HG03060 (cell line): ENCODE measurements around the gene SLC25A45.
"Not testable (repeated sequence)": the region's sequence is repeated elsewhere in the genome, so short reads cannot be mapped to it uniquely, and the experiment has no call there.

Experiments
- ATAC-seq: cut with Tn5 transposase; IDR thresholded peaks from one replicate; pipeline ENCODE4 v1.9.1; 2021; ENCODE audit warnings: low read depth, moderate number of reproducible peaks; ENCODE audit not compliant: unreplicated experiment

The SLC25A45 gene

GRCh38 chr11:65370659-65371049 lies 11.8 kb downstream of the SLC25A45 start:
- no peak for ATAC-seq

- ATAC-seq, result no peak
Observed at GRCh38 chr11:65366340-65366773, 16.1 kb downstream of the SLC25A45 start.

GRCh38 chr11:65363770-65364169 lies 18.7 kb downstream of the SLC25A45 start:
- ATAC-seq, result no peak

DNA sequence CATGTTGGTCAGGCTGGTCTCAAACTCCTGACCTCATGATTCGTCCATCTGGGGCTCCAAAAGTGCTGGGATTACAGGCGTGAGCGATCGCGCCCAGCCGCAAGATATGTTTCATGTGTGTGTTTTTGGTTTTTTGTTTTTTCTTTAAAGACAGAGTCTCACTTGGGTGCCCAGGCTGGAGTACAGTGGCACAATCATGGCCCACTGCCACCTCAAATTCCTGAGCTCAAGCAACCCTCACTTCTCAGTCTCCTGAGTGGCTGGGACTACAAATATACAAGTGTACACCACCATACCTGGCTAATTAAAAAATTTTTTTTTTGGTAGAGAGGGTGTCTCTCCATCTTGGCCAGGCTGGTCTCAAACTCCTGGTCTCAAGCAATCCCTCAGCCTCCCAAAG lies 19.5 kb downstream of the SLC25A45 start:
- ATAC-seq, result no peak

DNA sequence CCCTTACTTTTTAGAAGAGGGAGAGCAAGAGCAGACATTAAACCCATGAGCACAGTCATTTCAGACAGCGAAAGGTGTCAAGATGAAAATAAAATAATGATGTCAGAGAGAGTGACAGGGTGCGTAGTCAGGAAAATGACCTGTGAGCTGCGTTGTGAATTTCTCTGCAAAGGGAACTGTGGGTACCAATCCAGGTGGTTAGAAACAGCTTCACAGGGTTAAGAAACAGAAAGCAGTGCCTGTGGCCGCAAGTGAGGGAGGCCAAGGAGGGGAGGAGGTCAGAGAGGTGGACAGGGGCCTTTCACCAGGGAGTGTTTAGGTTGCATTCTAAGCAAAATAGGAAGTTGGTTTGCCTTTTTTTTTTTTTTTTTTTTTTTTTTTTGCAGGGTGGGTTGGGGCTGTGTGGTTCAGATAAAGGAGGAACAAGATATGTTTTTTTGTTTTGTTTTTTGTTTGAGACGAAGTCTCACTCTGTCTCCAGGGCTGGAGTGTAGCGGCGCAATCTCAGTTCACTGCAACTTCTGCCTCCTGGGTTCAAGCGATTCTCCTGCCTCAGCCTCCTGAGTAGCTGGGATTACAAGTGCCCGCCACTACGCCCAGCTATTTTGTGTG lies 20.0 kb downstream of the SLC25A45 start:
- no peak for ATAC-seq

GRCh38 chr11:65357856-65358356 lies 24.5 kb downstream of the SLC25A45 start:
- no peak for ATAC-seq

DNA sequence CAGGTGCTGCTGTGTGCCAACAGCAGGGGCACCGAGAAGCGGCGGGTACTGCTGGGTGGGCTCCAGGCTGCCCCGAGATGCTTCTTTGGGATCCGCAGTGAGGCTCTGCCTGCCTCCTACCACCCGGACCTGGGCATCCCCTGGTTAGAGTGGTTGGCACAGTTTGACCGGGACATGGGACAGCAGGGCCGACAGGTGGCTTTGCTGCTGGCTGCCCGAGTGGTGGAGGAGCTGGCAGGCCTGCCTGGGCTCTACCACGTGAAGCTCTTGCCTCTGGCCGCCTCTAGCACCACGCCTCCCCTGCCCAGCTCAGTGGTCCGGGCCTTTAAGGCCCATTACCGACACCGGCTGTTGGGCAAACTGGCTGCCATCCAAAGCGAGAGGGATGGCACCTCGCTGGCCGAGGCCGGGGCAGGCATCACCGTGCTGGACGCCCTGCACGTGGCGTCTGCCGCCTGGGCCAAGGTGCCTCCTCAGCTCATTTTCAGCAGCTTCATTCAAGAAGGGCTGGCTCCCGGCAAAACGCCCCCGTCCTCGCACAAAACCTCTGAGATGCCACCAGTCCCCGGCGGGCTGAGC lies 26.0 kb downstream of the SLC25A45 start:
- no peak for ATAC-seq

DNA sequence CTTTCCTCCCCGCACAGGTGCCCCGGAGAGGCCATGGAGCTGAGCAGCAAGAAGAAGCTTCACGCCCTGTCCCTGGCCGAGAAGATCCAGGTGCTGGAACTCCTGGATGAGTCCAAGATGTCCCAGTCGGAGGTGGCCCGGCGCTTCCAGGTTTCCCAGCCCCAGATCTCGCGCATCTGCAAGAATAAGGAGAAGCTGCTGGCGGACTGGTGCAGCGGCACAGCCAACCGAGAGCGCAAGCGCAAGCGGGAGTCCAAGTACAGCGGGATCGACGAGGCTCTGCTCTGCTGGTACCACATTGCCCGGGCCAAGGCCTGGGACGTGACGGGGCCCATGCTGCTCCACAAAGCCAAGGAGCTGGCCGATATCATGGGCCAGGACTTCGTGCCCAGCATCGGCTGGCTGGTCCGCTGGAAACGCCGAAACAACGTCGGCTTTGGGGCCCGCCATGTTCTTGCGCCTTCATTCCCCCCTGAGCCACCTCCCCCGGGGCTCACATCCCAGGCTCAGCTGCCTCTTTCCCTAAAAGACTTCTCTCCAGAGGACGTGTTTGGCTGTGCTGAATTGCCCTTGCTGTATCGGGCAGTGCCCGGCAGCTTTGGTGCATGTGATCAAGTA lies 26.6 kb downstream of the SLC25A45 start:
- no peak for ATAC-seq

- no peak for ATAC-seq
Observed at GRCh38 chr11:65355013-65355775, 27.3 kb downstream of the SLC25A45 start.

- peak; percentile 61 for ATAC-seq
Observed at GRCh38 chr11:65354265-65355012, 28.0 kb downstream of the SLC25A45 start, which contains the start of gene TIGD3. TSS of gene TIGD3 (plus strand) at chr11:65354751. CDS start at chr11:65355809, 1,058 bp downstream.

GRCh38 chr11:65353900-65354264 lies 28.6 kb downstream of the SLC25A45 start:
- no peak for ATAC-seq

DNA sequence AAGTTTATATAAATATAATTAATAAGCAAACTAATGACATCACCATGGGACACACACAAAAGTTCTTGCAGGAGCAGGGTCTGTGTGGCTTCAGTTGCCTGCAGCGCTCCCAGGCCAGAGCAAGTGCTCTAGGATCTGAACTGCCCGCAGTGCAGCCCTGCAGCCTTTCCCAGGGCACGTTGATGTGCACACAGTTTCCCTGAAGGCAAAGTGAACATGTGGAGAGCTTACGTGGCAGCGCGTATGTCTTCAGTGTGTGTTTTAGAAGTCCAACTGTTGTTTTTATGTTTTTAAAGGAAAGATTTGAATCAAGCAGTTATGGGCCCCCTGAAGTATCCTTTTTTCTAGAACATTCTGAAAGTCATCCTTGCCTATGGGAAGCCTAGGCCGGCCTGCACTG lies 29.1 kb downstream of the SLC25A45 start:
- ATAC-seq, result no peak

GRCh38 chr11:65352783-65353182 lies 29.7 kb downstream of the SLC25A45 start:
- ATAC-seq, result no peak

GRCh38 chr11:65351511-65351910 lies 30.9 kb downstream of the SLC25A45 start:
- ATAC-seq, result no peak

GRCh38 chr11:65341856-65342255 lies 40.6 kb downstream of the SLC25A45 start:
- ATAC-seq, result no peak

GRCh38 chr11:65340226-65340625 lies 42.2 kb downstream of the SLC25A45 start:
- no peak for ATAC-seq

- ATAC-seq, result no peak
Observed at GRCh38 chr11:65338676-65339075, 43.8 kb downstream of the SLC25A45 start.

DNA sequence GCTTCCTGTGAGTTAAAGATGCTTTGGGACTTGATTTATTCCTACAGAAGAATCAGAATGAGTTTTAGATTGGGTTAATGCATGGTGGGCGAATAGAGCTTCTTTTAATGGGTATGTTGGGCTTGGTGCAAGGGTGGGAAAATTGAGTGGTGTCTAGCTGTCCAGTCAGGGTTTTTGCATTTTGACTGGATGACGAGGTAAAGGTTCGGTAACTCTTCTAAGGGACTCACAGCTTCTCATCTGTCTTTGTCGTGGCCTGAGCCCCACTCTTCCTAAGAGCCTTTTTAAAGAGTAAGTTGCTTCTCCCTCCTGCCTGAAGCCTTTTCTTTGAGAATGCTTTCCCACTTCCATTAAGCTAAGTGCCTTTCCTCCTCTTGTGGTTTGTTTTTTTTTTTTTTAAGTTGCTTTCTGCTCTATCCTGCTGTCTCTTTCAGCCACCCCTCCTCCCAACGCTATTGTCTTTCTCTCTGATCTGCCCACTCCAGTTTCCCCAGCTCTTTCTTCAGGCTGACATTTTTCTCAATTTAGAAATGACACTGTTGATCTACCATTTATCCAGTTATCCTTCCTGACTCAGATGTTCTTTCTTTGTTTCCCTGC lies 47.6 kb downstream of the SLC25A45 start:
- no peak for ATAC-seq

GRCh38 chr11:65332591-65332990 lies 49.9 kb downstream of the SLC25A45 start:
- not testable (repeated sequence) for ATAC-seq

DNA sequence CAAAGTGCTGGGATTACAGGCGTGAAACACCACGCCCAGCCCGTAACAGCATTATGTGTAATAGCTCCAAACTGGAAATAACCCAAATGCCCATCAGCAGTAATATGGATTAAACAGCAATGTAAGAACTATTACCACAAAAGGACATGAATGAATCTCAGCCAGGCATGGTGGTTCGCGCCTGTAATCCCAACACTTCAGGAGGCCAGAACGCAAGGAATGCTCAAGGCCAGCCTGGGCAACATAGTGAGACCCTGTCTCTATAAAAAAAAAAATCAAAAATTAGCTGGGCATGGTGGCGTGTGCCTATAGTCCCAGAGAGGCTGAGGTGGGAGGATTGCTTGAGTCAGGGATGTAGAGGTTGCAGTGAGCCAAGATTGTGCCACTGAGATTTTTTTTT lies 51.9 kb downstream of the SLC25A45 start:
- no peak for ATAC-seq
